H1 (cell line): ENCODE results near the gene SH3RF2. TPM values are rescaled to one million over a fixed set of nuclear protein-coding genes. Genes with fewer than 3 reads are reported as not detected.

Experiments
- CTCF ChIA-PET: fragments of 300-600 bp; sonication (Branson Sonifier 250); formaldehyde crosslinking; loops from one replicate; lab custom pipeline; 2021; ENCODE audit not compliant: partially characterized antibody; lab: Charles Lee
- POLR2A ChIA-PET: fragments of 300-600 bp; sonication (Branson Sonifier 250); formaldehyde crosslinking; loops from one replicate; lab custom pipeline; 2021; ENCODE audit warnings: inconsistent platforms; ENCODE audit not compliant: partially characterized antibody; lab: Charles Lee
- DNase-seq, 2 experiments: peaks; one replicate each; pipeline versions ENCODE4 v3.0.0 to v3.0.0-alpha.2; 2010 to 2022; ENCODE audit warnings: low spot score in 2 of 2, low read depth in 1 of 2, mixed read lengths in 1 of 2
- FAIRE-seq: peaks from 2 replicates; lab custom pipeline; 2011; peaks lifted over from hg19 to GRCh38; lab: Jason Lieb, UNC
- H2AFZ ChIP-seq: 2 replicates; pipeline ENCODE4 v1.8.1; 2012; ENCODE audit warnings: low read length, inconsistent platforms
- H2AK5ac ChIP-seq: 2 replicates; pipeline ENCODE4 v1.6.1; 2013; ENCODE audit warnings: low read depth, low read length
- H2BK120ac ChIP-seq: replicated peaks from 2 replicates; pipeline ENCODE3; 2013; ENCODE audit warnings: low read depth, low read length, inconsistent platforms
- H2BK12ac ChIP-seq: 2 replicates; pipeline ENCODE4 v1.6.1; 2013; ENCODE audit warnings: low read depth, low read length
- H2BK15ac ChIP-seq: 2 replicates; pipeline ENCODE4 v1.6.1; 2013; ENCODE audit warnings: low read length
- H2BK20ac ChIP-seq: 2 replicates; pipeline ENCODE4 v1.6.1; 2013; ENCODE audit warnings: low read length
- H2BK5ac ChIP-seq: 2 replicates; pipeline ENCODE4 v1.6.1; 2013; ENCODE audit warnings: low read depth, low read length
- H3K14ac ChIP-seq: 2 replicates; pipeline ENCODE4 v1.6.1; 2013; ENCODE audit warnings: inconsistent platforms; ENCODE audit not compliant: insufficient read length
- H3K18ac ChIP-seq: 2 replicates; pipeline ENCODE4 v1.6.1; 2013; ENCODE audit warnings: low read length; ENCODE audit errors: extremely low read depth
- H3K23ac ChIP-seq: 2 replicates; pipeline ENCODE4 v1.6.1; 2013; ENCODE audit warnings: inconsistent platforms; ENCODE audit not compliant: insufficient read length
- H3K23me2 ChIP-seq: 2 replicates; pipeline ENCODE4 v1.6.1; 2013; ENCODE audit warnings: low read depth, low read length
- H3K27ac ChIP-seq: 2 replicates; pipeline ENCODE4 v1.6.1; 2011; ENCODE audit warnings: low read depth, low read length, inconsistent platforms
- H3K27me3 ChIP-seq, 4 experiments: replicated peaks in 1 of 4; 1 replicate in 1 of 4; 2 replicates in 3 of 4; pipeline versions ENCODE4 v1.6.1 to v1.8.1; 2011 to 2013; ENCODE audit warnings: low read length in 3 of 4, mild to moderate bottlenecking in 3 of 4, inconsistent platforms in 2 of 4, mixed read lengths in 2 of 4, moderate library complexity in 1 of 4; ENCODE audit not compliant: control insufficient read depth in 3 of 4, insufficient read depth in 3 of 4; ENCODE audit errors: extremely low read depth in 1 of 4
- H3K36me3 ChIP-seq, 4 experiments: 2 replicates each; pipeline versions ENCODE4 v1.6.1 to v1.8.1; 2011 to 2013; ENCODE audit warnings: mild to moderate bottlenecking in 4 of 4, low read length in 3 of 4, moderate library complexity in 2 of 4, control low read depth in 1 of 4, inconsistent platforms in 1 of 4; ENCODE audit not compliant: insufficient read depth in 4 of 4, control insufficient read depth in 2 of 4
- H3K4ac ChIP-seq: replicated peaks from 2 replicates; pipeline ENCODE3; 2013; ENCODE audit warnings: low read length, low read depth, mixed read lengths, inconsistent platforms; ENCODE audit not compliant: insufficient read length
- H3K4me1 ChIP-seq, 4 experiments: replicated peaks in 1 of 4; 1 replicate in 1 of 4; 2 replicates in 3 of 4; pipeline versions ENCODE4 v1.6.1 to v1.8.1; 2011 to 2013; ENCODE audit warnings: low read length in 3 of 4, inconsistent platforms in 2 of 4, mixed read lengths in 1 of 4; ENCODE audit not compliant: insufficient read depth in 4 of 4, control insufficient read depth in 3 of 4
- H3K4me2 ChIP-seq, 2 experiments: 2 replicates each; pipeline versions ENCODE4 v1.6.1 to v1.8.1; 2011 to 2013; ENCODE audit warnings: low read depth in 2 of 2, low read length in 2 of 2, control low read depth in 1 of 2, inconsistent platforms in 1 of 2, mild to moderate bottlenecking in 1 of 2; ENCODE audit not compliant: insufficient read depth in 1 of 2
- H3K4me3 ChIP-seq, 4 experiments: fragments of 200-600, 300-600 bp in 1 of 4; sonication (generic), shearing (Covaris generic), sonication (Bioruptor Twin) in 1 of 4; 2 replicates each; pipeline versions ENCODE4 v1.5.1 to v1.8.1; 2011 to 2016; ENCODE audit warnings: low read length in 4 of 4, low read depth in 3 of 4, control low read depth in 2 of 4, inconsistent platforms in 2 of 4, mild to moderate bottlenecking in 2 of 4, mixed read lengths in 1 of 4, moderate library complexity in 1 of 4; ENCODE audit not compliant: insufficient read depth in 2 of 4; ENCODE audit errors: extremely low read depth in 1 of 4
- H3K56ac ChIP-seq: replicated peaks from 2 replicates; pipeline ENCODE3; 2013; ENCODE audit warnings: low read depth, mild to moderate bottlenecking, mixed read lengths, low read length, inconsistent platforms; ENCODE audit not compliant: insufficient read length
- H3K79me1 ChIP-seq: 2 replicates; pipeline ENCODE4 v1.6.1; 2013; ENCODE audit warnings: low read depth, low read length, control low read depth
- H3K79me2 ChIP-seq, 2 experiments: 2 replicates each; pipeline versions ENCODE4 v1.6.1 to v1.8.1; 2012 to 2013; ENCODE audit warnings: low read length in 2 of 2, mild to moderate bottlenecking in 2 of 2, inconsistent platforms in 1 of 2; ENCODE audit not compliant: insufficient read depth in 2 of 2, control insufficient read depth in 1 of 2
- H3K9ac ChIP-seq, 4 experiments: replicated peaks in 1 of 4; 1 replicate in 1 of 4; 2 replicates in 3 of 4; pipeline versions ENCODE4 v1.6.1 to v1.8.1; 2011 to 2013; ENCODE audit warnings: low read depth in 3 of 4, low read length in 3 of 4, control low read depth in 2 of 4, mild to moderate bottlenecking in 2 of 4, moderate library complexity in 2 of 4, inconsistent platforms in 1 of 4; ENCODE audit errors: extremely low read depth in 1 of 4
- H3K9me3 ChIP-seq, 2 experiments: 2 replicates each; pipeline versions ENCODE4 v1.6.1 to v1.8.1; 2012 to 2013; ENCODE audit warnings: mild to moderate bottlenecking in 2 of 2, moderate library complexity in 2 of 2, control low read depth in 1 of 2, inconsistent platforms in 1 of 2, low read depth in 1 of 2, low read length in 1 of 2, mixed read lengths in 1 of 2; ENCODE audit not compliant: insufficient read depth in 2 of 2
- H4K20me1 ChIP-seq, 2 experiments: replicated peaks in 1 of 2; 2 replicates each; pipeline versions ENCODE3 to v1.8.1; 2011 to 2013; ENCODE audit warnings: inconsistent platforms in 2 of 2, low read length in 2 of 2, mild to moderate bottlenecking in 1 of 2; ENCODE audit not compliant: insufficient read depth in 2 of 2, control insufficient read depth in 1 of 2
- H4K5ac ChIP-seq: 2 replicates; pipeline ENCODE4 v1.6.1; 2013; ENCODE audit warnings: low read length, low read depth, mixed read lengths, inconsistent platforms; ENCODE audit not compliant: insufficient read length
- H4K8ac ChIP-seq: 2 replicates; pipeline ENCODE4 v1.8.0; 2013; ENCODE audit warnings: mild to moderate bottlenecking, moderate library complexity, low read length, inconsistent platforms; ENCODE audit not compliant: insufficient read depth; ENCODE audit errors: extremely low read depth
- H4K91ac ChIP-seq: replicated peaks from 2 replicates; pipeline ENCODE3; 2013; ENCODE audit warnings: low read length, mixed read lengths, inconsistent platforms; ENCODE audit not compliant: insufficient read length
- CHD2 ChIP-seq: IDR thresholded peaks from 2 replicates; pipeline ENCODE4 v1.6.1; 2012; ENCODE audit warnings: low read length, improper control_type of control experiment
- CTCF ChIP-seq, 3 experiments: IDR thresholded peaks; 1 replicate in 2 of 3; 2 replicates in 1 of 3; pipeline versions ENCODE4 v1.5.1 to v1.6.1; 2011; ENCODE audit warnings: low read length in 3 of 3, mild to moderate bottlenecking in 3 of 3, inconsistent platforms in 2 of 3, low read depth in 1 of 3, moderate library complexity in 1 of 3; ENCODE audit not compliant: insufficient read depth in 1 of 3; ENCODE audit errors: control extremely low read depth in 1 of 3
- GABPA ChIP-seq: IDR thresholded peaks from 2 replicates; pipeline ENCODE4 v1.6.1; 2011; ENCODE audit warnings: mild to moderate bottlenecking, low read length, moderate library complexity, borderline replicate concordance; ENCODE audit not compliant: insufficient read depth
- JUND ChIP-seq: IDR thresholded peaks from 2 replicates; pipeline ENCODE4 v1.6.1; 2011; ENCODE audit warnings: mild to moderate bottlenecking, improper control_type of control experiment, low read length
- KDM4A ChIP-seq: IDR thresholded peaks from one replicate; pipeline ENCODE4 v1.7.1; 2012; ENCODE audit warnings: low read depth, mild to moderate bottlenecking, moderate library complexity, low read length, inconsistent platforms; ENCODE audit not compliant: severe bottlenecking
- MAFK ChIP-seq: IDR thresholded peaks from 2 replicates; pipeline ENCODE4 v1.6.1; 2012; ENCODE audit warnings: low read depth, mild to moderate bottlenecking, improper control_type of control experiment, low read length
- RBBP5 ChIP-seq: IDR thresholded peaks from 2 replicates; pipeline ENCODE4 v1.7.1; 2012; ENCODE audit warnings: low read depth, mild to moderate bottlenecking, inconsistent platforms, low read length, moderate library complexity, borderline replicate concordance
- RNF2 ChIP-seq: fragments of 200-900, 300-1000 bp; sonication (generic); IDR thresholded peaks from 2 replicates; pipeline ENCODE4 v1.7.1; 2016; ENCODE audit warnings: borderline replicate concordance, low read depth, mild to moderate bottlenecking, antibody characterized with exemption, low read length; ENCODE audit not compliant: poor library complexity, severe bottlenecking; ENCODE audit errors: missing control alignments
- SP2 ChIP-seq: IDR thresholded peaks from 2 replicates; pipeline ENCODE4 v1.6.1; 2012; ENCODE audit warnings: mild to moderate bottlenecking, low read length, inconsistent platforms
- SRF ChIP-seq: IDR thresholded peaks from 2 replicates; pipeline ENCODE4 v1.6.1; 2011; ENCODE audit warnings: mild to moderate bottlenecking, low read depth, low read length, moderate library complexity
- TCF12 ChIP-seq: IDR thresholded peaks from 2 replicates; pipeline ENCODE4 v1.6.1; 2011; ENCODE audit warnings: low read depth, mild to moderate bottlenecking, low read length
- WGBS, 2 experiments: shearing (Covaris generic) in 1 of 2; methylation state at CpG; one replicate each; pipeline versions ENCODE4 v1.1.6 to v1.1.7; 2013 to 2015; ENCODE audit warnings: low lambda C conversion rate in 2 of 2, mixed read lengths in 2 of 2, inconsistent platforms in 1 of 2, low coverage in 1 of 2, missing lambda C conversion rate in 1 of 2; ENCODE audit not compliant: insufficient replicate concordance in 2 of 2, insufficient coverage in 1 of 2, insufficient read length in 1 of 2; ENCODE audit errors: extremely low coverage in 1 of 2, missing lambda C conversion rate in 1 of 2; 5-methylcytosine and 5-hydroxymethylcytosine counted together
- polyA plus RNA-seq, 7 experiments: library from polyadenylated mRNA; depleted of rRNA in 3 of 7; stranded (reverse) in 5 of 7; unstranded in 2 of 7; fragments of >200 nt in 5 of 7; fragments of 200-250 nt in 2 of 7; gene quantifications; 1 replicate in 5 of 7; 2 replicates in 1 of 7; 4 replicates in 1 of 7; pipeline versions ENCODE4 v1.2.1 to v1.2.3, GENCODE V29; 2011 to 2013; ENCODE audit warnings: missing spikeins in 2 of 7, mixed read lengths in 2 of 7
- total RNA-seq: library from RNA; stranded (reverse); fragmentation: NEBNext Ultra II Directional; extraction: Animal tissue kit (Norgen Biotek cat#: 25700); gene quantifications from 2 replicates; pipeline ENCODE4 v1.2.1, GENCODE V29; 2021

The SH3RF2 gene
- total and polyA plus RNA-seq, 2 of the 8 experiments (the other 6 are each of a cell fraction or from before 2014, with no cell fraction given) = 0.80 to 0.95 TPM

GRCh38 chr5:145953202-145953601 is 16.8 kb downstream of the SH3RF2 start:
- Histone ChIP-seq H3K79me2 (no peaks in the 10 kb centered on the region), H2BK15ac (no peak overlapping the region), H3K23ac (no peak overlapping the region), H3K79me1 (no peaks in the 10 kb centered on the region), H3K23me2 (no peaks in the 10 kb centered on the region), H2AFZ (no peak overlapping the region), H3K4ac (no peak overlapping the region), H4K20me1 (no peaks in the 10 kb centered on the region), H4K91ac (no peak overlapping the region), H3K36me3 (no peaks in the 10 kb centered on the region), H3K4me1 (peaks cover 0 to 7% (median 4%) of the 10 kb centered on the region in 4 experiments; a peak in 4 of 7 replicates), H2BK20ac (no peak overlapping the region), H3K18ac (no peak overlapping the region), H3K27me3 (no peaks in the 10 kb centered on the region), H2BK5ac (no peak overlapping the region), H4K5ac (no peak overlapping the region), H2BK12ac (no peak overlapping the region), H3K4me3 (no peak overlapping the region), H2AK5ac (no peak overlapping the region), H3K9me3 (no peaks in the 10 kb centered on the region), H4K8ac (no peak overlapping the region), H3K27ac (no peak overlapping the region), H3K4me2 (no peak overlapping the region), H2BK120ac (no peak overlapping the region), H3K9ac (no peak overlapping the region), H3K14ac (no peak overlapping the region), H3K56ac (no peak overlapping the region)
- POLR2A ChIA-PET = no interaction called here
- 82% methylated on average over 2 of the region's 2 CpGs; no CpG with 5 or more reads in 1 of the 2 experiments for WGBS, 2 experiments
- CTCF ChIA-PET = interaction anchor here (0.9 to 1.6 kb wide), 4 partner anchors 9 to 88 kb away, joined by 3 to 7 read pairs (median 4); no protein-coding TSS in a partner anchor
- FAIRE-seq = no peak
- no peak for DNase-seq
- TF ChIP-seq JUND = no peak
- no peak for TF ChIP-seq MAFK
- no peak for TF ChIP-seq RNF2
- no peak for TF ChIP-seq KDM4A
- no peak for TF ChIP-seq RBBP5
- no peak for TF ChIP-seq TCF12
- TF ChIP-seq GABPA = no peak
- TF ChIP-seq CHD2 = no peak
- TF ChIP-seq CTCF (IDR thresholded peaks at IDR 0.05; ENCODE audit: control extremely low read depth in 1 of 3, insufficient read depth in 1 of 3, low read depth in 1 of 3, low read length in 3 of 3) = no peak
- TF ChIP-seq SRF = no peak
- TF ChIP-seq SP2 = no peak
